GM12875 (cell line): ENCODE results near the gene SLC25A25.

Experiments used
- H3K4me3 ChIP-seq: one replicate; pipeline ENCODE4 v1.5.1; 2011; ENCODE audit warnings: low read depth, low read length, control low read depth
- CTCF ChIP-seq: IDR thresholded peaks from 2 replicates; pipeline ENCODE4 v1.5.1; 2011; ENCODE audit warnings: low read depth, mild to moderate bottlenecking, control low read depth, inconsistent platforms, low read length, moderate library complexity, borderline replicate concordance; ENCODE audit not compliant: insufficient read depth

The SLC25A25 gene

GRCh38 chr9:128087262-128087661 lies 19.2 kb downstream of the SLC25A25 start:
- no peak overlapping the region for H3K4me3 ChIP-seq
- no peak for TF ChIP-seq CTCF

- H3K4me3 ChIP-seq, result no peak overlapping the region
- TF ChIP-seq CTCF, result no peak
Measured at GRCh38 chr9:128088253-128088945, 20.4 kb downstream of the SLC25A25 start.

GRCh38 chr9:128089299-128089698 lies 21.3 kb downstream of the SLC25A25 start:
- TF ChIP-seq CTCF, result no peak
- H3K4me3 ChIP-seq, result no peak overlapping the region

- TF ChIP-seq CTCF, result no peak
Measured at GRCh38 chr9:128091144-128091543, 23.1 kb downstream of the SLC25A25 start.

GRCh38 chr9:128091571-128091970 lies 23.5 kb downstream of the SLC25A25 start:
- no peak for TF ChIP-seq CTCF
- H3K4me3 ChIP-seq, result no peak overlapping the region

More at GRCh38 chr9:128091144-128091543, 23.1 kb downstream of the SLC25A25 start:
- no peak overlapping the region for H3K4me3 ChIP-seq

GRCh38 chr9:128092199-128092977 lies 24.4 kb downstream of the SLC25A25 start:
- TF ChIP-seq CTCF, result no peak
- no peak overlapping the region for H3K4me3 ChIP-seq

GRCh38 chr9:128093011-128093410 lies 25.0 kb downstream of the SLC25A25 start:
- H3K4me3 ChIP-seq, result no peak overlapping the region
- TF ChIP-seq CTCF, result no peak
